ENCODE measurements around the gene PIGM.

PIGM gene

DNA sequence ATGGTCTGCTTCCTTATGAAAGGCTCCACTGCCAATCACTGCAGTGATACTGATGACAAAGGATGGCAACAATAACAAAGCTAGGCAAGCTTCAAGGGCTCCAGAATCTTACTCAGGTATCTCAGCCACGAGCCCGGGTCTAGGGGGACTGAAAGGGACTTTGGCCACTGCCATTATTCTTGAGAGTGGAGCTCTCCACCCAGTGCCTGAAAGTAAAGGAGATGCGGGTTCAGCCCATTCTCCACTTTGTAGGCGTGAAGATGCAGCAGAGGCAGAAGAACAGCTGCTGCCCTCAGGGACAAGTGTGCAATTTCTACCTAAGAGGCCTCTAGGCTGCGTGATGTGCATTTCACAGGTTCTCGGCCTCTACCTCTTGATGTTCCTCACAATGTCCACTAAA, 46.3 kb downstream of the PIGM start:
- DNase-seq = no peak

DNA sequence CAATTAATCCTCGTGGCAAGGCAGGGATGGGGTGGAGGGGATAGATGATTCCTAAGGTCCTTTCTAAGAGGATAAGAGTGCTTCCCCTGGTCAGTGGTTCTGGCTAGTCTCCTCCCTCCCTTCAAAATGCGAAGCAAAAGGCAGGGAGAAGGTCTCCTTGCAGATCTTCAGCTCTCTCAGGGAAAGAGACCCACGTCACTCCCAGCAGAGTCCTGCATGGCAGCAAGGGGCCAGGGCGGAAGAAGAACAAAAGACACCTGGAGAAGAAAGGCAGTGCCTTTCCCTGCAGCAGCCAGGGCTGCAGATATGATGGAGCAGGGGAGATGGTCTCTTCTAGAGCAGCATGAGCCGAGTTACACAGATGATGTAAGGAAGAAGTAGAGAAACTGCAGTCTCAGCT, 48.1 kb downstream of the PIGM start:
- DNase-seq = no peak

DNA sequence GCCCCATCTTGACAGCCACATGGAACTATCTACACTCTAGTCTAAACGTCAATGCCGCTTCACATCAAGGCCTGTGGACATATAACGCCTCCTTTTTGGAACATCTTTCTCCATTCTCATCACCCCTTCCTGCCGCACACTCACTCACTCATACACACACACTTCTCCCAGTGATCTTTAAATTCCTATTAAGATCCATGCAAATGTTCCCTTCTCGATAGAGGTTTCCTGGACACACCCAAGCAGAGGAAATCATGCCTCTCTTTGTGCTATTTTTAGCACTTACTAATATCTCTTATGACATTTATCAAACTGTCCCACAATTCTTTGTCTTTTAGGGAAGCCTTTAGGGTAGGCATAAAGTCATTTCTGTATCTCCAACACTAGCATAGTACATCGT, 49.5 kb downstream of the PIGM start:
- DNase-seq = no peak

DNA sequence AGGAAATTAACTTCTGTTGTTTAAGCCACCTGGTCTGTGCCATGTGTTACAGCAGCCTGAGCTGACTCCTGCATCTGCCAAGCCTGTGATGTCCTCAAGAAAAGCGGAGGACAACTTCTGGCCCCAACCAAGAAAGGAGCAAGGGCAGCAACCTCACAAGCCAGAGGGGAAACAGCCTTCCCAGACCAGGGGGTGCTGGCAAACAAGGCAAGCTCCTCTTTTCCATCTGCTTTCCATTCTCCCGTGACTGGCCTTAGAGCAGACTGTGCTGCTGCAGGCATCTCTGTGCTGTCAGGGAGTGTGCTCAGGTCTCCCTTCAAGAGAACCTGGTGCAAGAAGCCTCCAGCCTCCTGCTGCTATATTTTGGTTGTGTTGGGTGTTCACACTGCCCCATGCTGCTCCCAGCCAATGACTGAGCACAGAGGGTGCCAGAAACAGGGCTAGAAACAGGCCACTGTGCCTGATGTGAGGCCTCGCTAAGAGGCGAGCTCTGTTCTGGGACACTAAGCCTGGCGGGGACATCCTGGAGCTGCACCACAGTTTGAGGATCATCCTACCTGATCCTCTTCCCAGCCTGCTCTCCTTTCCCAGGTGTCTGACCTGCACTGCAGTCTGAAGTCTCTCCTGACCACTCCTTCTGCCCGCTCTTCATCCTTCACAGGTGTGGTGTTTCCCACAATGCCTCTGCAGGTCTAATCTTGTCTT, 50.3 kb downstream of the PIGM start:
- DNase-seq = no peak

DNA sequence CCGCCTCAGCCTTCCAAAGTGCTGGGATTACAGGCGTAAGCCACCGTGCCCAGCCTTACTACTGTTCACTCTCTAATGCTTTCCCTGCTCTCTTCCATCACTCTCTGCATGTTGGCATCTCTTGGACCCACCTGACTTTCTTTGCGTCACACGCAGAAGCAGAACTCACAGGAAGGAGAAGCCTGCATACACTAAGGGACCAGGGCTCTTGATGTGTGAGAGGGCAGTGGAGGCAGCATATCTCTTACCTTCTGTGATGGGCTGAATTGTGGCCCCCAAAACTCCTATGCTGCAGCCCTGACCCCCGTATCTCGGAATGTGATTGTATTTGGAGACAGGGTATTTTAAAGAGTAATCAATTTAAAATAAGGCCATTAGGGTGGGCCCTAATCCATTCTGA, 51.0 kb downstream of the PIGM start:
- no peak for DNase-seq

DNA sequence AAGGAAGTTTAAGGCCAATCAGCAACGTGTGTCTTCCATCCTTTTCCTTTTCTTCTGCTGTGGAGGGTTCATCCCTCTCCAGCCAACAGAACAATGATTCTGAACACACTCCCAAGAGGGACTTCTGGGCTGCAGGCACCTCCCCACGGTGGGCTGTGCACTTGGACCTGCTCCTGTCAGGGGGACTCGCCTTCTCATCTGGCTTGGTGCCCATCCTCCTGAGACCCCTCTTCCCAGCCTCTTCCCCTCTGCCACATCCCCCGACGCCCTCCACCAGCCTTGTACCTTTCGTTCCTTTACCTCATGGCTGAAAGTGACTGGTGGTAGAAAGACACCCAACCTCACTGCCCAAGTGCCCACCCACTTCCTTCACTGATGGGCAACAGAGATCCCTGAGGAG, 51.7 kb downstream of the PIGM start:
- DNase-seq = no peak

DNA sequence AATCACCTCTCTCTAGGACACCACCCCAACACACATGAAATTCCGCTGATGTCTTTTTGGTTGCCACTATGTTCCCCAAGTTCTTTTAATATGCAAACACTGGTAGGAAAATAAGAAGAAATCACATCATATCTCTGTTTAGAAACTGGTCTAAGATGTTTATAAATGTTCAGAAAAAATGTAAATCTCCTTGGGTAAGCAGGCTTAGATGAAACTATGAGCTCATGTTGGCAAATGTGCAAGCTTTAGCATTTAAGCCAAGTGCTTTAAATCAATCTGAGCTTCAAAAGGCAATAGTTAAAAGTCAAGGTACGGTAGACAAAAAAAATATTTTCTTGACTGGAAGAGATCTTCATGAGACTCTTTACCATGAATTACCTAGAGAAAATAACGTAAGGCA, 52.5 kb downstream of the PIGM start:
- DNase-seq = no peak

DNA sequence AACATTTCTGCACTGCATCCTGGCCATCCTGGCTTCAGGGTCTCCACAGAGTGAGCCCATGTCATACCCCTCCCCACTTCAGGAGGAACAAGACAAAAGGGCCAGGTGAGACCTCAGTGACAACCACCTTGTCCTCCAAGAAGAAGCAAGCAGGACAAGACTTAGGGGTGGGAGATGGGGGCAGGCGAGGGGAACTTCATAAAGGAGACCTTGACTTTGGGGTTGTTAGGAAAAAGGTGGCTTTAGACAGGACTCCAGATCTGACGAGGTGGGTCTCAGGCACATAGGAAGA, 53.7 kb downstream of the PIGM start:
- no peak for DNase-seq

DNA sequence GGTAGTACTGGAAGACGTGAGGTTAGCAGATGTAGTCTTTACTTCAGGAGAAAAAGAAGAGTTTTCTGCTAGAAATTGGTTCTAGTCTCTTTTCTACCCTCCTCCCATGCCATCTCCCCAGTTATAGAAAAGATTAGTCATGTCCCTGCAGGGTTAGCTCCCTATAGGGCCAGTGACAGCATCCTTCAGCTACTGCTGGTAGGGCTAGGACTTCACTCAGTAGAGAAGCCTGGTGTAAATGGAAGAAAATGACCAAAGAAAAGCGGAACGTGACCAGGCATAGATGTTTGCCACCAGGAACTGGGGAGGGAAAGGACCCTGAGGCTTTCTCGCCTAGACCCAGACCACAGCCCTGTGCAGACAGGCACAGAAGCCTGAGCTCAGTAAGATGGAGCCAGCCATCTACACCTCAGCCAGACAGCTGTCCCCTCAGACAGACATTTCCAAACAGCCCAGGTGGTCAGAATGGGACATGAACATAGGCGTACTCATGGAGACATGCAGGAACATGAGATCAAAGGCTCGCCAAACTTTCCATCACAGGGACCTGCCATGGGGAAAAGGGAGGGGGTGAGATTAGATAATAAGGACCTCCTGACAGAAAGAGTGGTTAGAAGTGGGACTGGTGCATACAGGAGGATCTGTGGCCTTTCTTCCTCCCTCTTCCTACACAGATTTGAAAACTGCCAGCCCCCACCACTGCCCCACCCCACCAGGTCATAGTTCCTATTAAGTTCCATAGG, 54.3 kb downstream of the PIGM start:
- DNase-seq = no peak
